ENCODE data around the gene COMT. TPM values are rescaled to one million over a fixed set of nuclear protein-coding genes. Genes with fewer than 3 reads are reported as not detected.

Gene COMT
- total and polyA plus RNA-seq, 4 donors: 96.7 to 176 (median 106) TPM

DNA sequence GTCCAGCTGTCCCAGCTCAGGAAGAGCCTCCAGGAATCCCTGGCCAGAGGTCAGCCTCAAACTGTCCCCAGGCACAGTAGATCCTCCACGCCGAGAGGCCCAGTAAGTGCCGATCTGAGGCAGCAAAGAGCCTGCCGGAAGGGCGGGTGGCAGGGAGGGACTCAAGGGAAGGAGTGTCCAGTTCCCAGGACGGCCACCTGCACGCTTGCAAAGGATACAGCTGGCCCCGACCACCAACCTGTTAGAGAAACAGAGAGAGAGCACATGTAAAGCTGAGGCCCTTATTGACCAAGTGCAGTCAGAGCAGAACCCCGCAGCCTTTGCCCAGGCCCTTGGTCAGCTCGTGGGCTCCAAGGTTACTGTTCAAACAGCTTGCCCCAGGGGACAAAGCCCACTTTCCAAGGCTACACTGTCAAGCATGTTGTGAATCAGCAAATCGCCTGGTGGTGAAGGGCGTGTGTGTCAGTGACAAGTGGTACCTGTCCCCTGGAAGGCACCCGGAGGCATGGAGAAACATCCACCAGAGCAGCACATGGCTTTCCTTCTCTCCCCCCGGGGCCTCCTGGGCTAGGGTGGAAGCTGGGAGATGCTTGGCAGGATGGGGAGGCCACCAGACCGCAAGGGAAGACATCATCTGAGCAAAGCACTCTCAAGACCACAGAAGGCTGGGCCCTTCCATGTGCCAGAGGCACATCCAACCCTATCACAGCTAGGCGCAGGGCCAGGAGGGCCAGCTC is 42.6 kb upstream of the COMT start:
- H3K36me3 ChIP-seq (ENCODE audit: control insufficient read depth in 1 of 2, insufficient read depth in 2 of 2, low read length in 1 of 2): peaks cover 0 to 2% of the 10 kb centered on the region in 2 donors
- WGBS, 2 donors: 88 to 92% methylated on average over 16 of the region's 16 CpGs
- H3K9me3 ChIP-seq (ENCODE audit: control insufficient read depth, low read length): no peaks in the 10 kb centered on the region
- no peak for DNase-seq
- H3K4me1 ChIP-seq (ENCODE audit: control insufficient read depth in 1 of 2, insufficient read depth in 2 of 2, low read length in 2 of 2): no peaks in the 10 kb centered on the region
- H3K27me3 ChIP-seq (ENCODE audit: control insufficient read depth in 1 of 2, insufficient read depth in 2 of 2, low read length in 1 of 2): no peaks in the 10 kb centered on the region
- H3K27ac ChIP-seq (ENCODE audit: low read depth in 1 of 2, low read length in 2 of 2): no peak overlapping the region
- H3K4me3 ChIP-seq (ENCODE audit: low read length in 2 of 2): no peak overlapping the region
- ATAC-seq (ENCODE audit: low FRiP score): no peak
- intact Hi-C loops (cut with DNase I): no loop called here

DNA sequence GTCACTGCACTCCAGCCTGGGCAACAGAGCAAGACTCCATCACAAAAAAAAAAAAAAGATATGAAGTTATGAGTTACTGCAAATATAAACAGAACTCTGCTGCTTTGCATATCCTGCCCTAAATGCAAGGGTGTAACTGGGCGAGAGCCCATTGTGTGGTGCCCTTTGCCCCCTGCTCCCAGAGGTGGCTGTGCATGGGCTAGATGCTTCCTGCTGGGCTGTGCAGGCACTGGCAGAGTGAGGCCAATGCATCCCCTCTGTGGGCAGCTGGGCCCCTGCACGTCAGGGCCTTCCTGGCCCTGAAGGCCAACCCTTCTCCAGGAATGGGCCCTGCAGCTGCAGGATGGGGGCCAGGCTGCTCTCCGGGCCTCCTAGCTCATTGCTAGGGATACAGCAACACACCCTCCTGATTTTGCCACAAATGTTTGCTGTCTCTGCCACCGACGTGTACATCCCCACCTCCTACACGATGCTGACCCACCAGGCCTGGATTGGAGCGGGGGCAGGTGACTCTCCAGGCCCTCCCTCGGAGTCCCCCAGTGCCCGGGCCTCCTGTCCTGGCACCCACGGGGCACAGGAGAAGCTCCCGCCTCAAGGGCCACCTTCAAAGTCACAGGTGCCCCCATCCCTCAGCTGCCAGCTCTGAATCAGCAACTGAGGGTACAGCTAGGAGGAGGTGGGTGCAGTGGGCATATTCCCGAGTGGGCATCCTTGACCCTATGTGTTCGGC is 40.7 kb upstream of the COMT start:
- intact Hi-C loops (cut with DNase I): loop anchor here in 1 of 2 donors (5.0 kb wide), 1 partner anchor 154 kb away; no protein-coding TSS in a partner anchor
- 86 to 89% methylated on average over 13 of the region's 13 CpGs for WGBS, 2 donors
- Histone ChIP-seq H3K36me3 (ENCODE audit: control insufficient read depth in 1 of 2, insufficient read depth in 2 of 2, low read length in 1 of 2) (peaks cover 0 to 2% of the 10 kb centered on the region in 2 donors), H3K27me3 (ENCODE audit: control insufficient read depth in 1 of 2, insufficient read depth in 2 of 2, low read length in 1 of 2) (no peaks in the 10 kb centered on the region), H3K4me1 (ENCODE audit: control insufficient read depth in 1 of 2, insufficient read depth in 2 of 2, low read length in 2 of 2) (no peaks in the 10 kb centered on the region), H3K4me3 (ENCODE audit: low read length in 2 of 2) (no peak overlapping the region), H3K9me3 (ENCODE audit: control insufficient read depth, low read length) (no peaks in the 10 kb centered on the region), H3K27ac (ENCODE audit: low read depth in 1 of 2, low read length in 2 of 2) (no peak overlapping the region)
- no peak for DNase-seq
- ATAC-seq (ENCODE audit: low FRiP score): no peak

DNA sequence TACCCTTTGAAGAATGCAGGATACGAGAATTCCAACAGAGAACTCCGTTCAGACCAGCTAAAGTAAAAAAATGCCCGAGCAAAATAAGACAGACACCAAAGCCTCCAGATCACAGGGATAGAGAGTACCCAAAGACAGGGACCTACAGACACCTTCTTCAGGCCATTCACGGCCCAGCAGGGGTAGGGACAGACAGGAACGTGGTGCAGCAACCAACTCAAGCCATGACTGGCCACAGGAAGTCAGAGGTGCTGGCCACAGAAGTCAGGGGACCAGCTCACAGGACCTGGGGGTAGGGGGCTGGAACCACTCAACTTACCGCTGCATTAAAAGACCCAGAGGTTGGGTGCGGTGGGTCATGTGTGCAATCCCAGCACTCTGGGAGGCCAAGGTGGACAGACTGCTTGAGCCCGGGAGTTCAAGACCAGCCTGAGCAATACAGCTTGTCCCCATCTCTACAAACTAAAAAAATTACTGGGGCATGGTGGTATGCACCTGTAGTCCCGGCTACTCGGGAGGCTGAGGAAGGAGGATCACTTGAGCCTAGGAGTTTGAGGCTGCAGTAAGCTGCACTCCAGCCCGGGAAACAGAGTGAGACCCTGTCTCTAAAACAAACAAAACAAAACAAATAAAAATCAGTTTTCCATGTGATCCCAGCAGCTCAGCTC is 39.9 kb upstream of the COMT start:
- H3K36me3 ChIP-seq (ENCODE audit: control insufficient read depth in 1 of 2, insufficient read depth in 2 of 2, low read length in 1 of 2): peaks cover 0 to 2% of the 10 kb centered on the region in 2 donors
- H3K27ac ChIP-seq (ENCODE audit: low read depth in 1 of 2, low read length in 2 of 2): no peak overlapping the region
- no peaks in the 10 kb centered on the region for H3K9me3 ChIP-seq (ENCODE audit: control insufficient read depth, low read length)
- no peak for DNase-seq
- intact Hi-C loops (cut with DNase I): loop anchor here in 1 of 2 donors (5.0 kb wide), 1 partner anchor 154 kb away; no protein-coding TSS in a partner anchor
- H3K27me3 ChIP-seq (ENCODE audit: control insufficient read depth in 1 of 2, insufficient read depth in 2 of 2, low read length in 1 of 2): no peaks in the 10 kb centered on the region
- H3K4me1 ChIP-seq (ENCODE audit: control insufficient read depth in 1 of 2, insufficient read depth in 2 of 2, low read length in 2 of 2): no peaks in the 10 kb centered on the region
- ATAC-seq (ENCODE audit: low FRiP score): no peak
- H3K4me3 ChIP-seq (ENCODE audit: low read length in 2 of 2): no peak overlapping the region
- 89 to 90% methylated on average over 11 of the region's 11 CpGs for WGBS, 2 donors

DNA sequence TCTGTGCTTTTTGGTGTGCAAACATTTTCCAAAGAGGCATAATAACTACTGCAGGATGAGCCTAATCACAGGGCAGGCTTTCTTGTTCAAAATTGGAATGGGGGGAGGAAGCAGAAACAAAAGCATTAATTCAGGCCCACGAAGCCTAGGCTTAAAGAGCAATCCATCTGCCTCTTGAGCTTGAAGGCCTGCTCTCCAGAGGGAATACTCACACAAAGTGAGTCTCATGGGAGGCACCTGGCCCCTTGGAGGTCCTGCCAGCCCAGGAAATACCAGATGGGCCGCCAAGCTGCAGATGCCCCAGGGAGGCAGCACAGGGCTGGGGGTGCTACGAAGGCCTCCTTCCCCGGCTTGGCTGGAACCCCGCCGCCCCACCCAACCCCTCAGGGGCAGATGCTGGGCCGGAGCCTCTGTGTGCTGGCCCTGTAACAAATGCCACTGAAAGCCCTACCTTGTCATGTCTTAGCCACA is 39.3 kb upstream of the COMT start:
- Histone ChIP-seq H3K4me3 (ENCODE audit: low read length in 2 of 2) (no peak overlapping the region), H3K9me3 (ENCODE audit: control insufficient read depth, low read length) (no peaks in the 10 kb centered on the region), H3K27me3 (ENCODE audit: control insufficient read depth in 1 of 2, insufficient read depth in 2 of 2, low read length in 1 of 2) (no peaks in the 10 kb centered on the region), H3K27ac (ENCODE audit: low read depth in 1 of 2, low read length in 2 of 2) (no peak overlapping the region), H3K36me3 (ENCODE audit: control insufficient read depth in 1 of 2, insufficient read depth in 2 of 2, low read length in 1 of 2) (peaks cover 0 to 2% of the 10 kb centered on the region in 2 donors), H3K4me1 (ENCODE audit: control insufficient read depth in 1 of 2, insufficient read depth in 2 of 2, low read length in 2 of 2) (no peaks in the 10 kb centered on the region)
- DNase-seq (no peak), ATAC-seq (ENCODE audit: low FRiP score) (no peak)
- intact Hi-C loops (cut with DNase I): loop anchor here in 1 of 2 donors (5.0 kb wide), 1 partner anchor 155 kb away; no protein-coding TSS in a partner anchor
- 93 to 94% methylated on average over 7 of the region's 7 CpGs for WGBS, 2 donors

DNA sequence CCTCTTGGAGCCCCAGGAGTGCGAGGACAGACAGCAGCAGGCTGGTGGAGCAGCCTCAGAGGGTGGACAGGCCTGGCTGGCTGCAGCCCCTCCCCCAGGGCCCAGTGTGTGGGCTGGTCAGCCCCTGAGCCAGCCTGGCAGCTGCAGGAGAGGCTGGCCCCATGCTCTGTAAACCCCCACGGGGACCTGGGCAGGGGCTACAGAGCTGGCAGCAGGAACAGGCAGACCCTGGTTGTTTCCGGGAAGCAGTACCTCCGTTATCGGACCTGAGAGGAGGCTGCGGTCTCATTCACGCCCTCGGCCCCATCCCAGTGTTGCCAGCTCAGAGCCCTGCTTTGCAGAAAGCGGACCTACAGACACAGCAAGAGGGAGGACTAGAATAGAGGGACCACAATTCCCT is 38.5 kb upstream of the COMT start:
- no peak for ATAC-seq (ENCODE audit: low FRiP score)

DNA sequence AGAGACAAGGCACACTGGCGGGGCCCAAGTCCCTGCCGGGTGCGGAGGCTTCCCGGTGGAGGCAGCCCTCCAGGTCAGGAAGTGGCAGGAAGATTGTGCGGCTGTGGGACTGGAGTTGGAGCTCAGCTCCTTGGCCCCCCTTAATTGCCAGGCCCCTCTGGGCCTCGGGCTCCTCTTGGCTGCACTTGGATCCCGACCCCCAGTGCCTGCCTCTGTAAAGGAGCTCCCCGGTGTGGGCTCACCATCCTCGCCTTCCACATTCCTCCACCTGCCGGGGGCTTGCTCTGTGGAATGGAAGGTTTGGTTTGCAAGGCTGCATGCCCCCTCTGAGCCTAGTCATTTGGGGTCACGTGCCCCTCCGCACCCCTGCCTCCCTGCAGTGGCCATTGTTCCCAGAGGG is 38.1 kb upstream of the COMT start:
- H3K9me3 ChIP-seq (ENCODE audit: control insufficient read depth, low read length): no peaks in the 10 kb centered on the region
- no peak overlapping the region for H3K27ac ChIP-seq (ENCODE audit: low read depth in 1 of 2, low read length in 2 of 2)
- H3K4me3 ChIP-seq (ENCODE audit: low read length in 2 of 2): no peak overlapping the region
- 78 to 79% methylated on average over 12 of the region's 12 CpGs for WGBS, 2 donors
- no peaks in the 10 kb centered on the region for H3K27me3 ChIP-seq (ENCODE audit: control insufficient read depth in 1 of 2, insufficient read depth in 2 of 2, low read length in 1 of 2)
- peaks cover 0 to 2% of the 10 kb centered on the region in 2 donors for H3K36me3 ChIP-seq (ENCODE audit: control insufficient read depth in 1 of 2, insufficient read depth in 2 of 2, low read length in 1 of 2)
- intact Hi-C loops (cut with DNase I): loop anchor here in 1 of 2 donors (5.0 kb wide), 1 partner anchor 156 kb away; no protein-coding TSS in a partner anchor
- DNase-seq (no peak), ATAC-seq (ENCODE audit: low FRiP score) (no peak)
- H3K4me1 ChIP-seq (ENCODE audit: control insufficient read depth in 1 of 2, insufficient read depth in 2 of 2, low read length in 2 of 2): no peaks in the 10 kb centered on the region

More for the DNA sequence above, 38.5 kb upstream of the COMT start:
- WGBS, 2 donors: 83 to 86% methylated on average over 9 of the region's 9 CpGs
- intact Hi-C loops (cut with DNase I): loop anchor here in 1 of 2 donors (5.0 kb wide), 1 partner anchor 156 kb away; no protein-coding TSS in a partner anchor
- H3K4me3 ChIP-seq (ENCODE audit: low read length in 2 of 2): no peak overlapping the region
- DNase-seq: no peak
- no peaks in the 10 kb centered on the region for H3K27me3 ChIP-seq (ENCODE audit: control insufficient read depth in 1 of 2, insufficient read depth in 2 of 2, low read length in 1 of 2)
- H3K27ac ChIP-seq (ENCODE audit: low read depth in 1 of 2, low read length in 2 of 2): no peak overlapping the region
- peaks cover 0 to 2% of the 10 kb centered on the region in 2 donors for H3K36me3 ChIP-seq (ENCODE audit: control insufficient read depth in 1 of 2, insufficient read depth in 2 of 2, low read length in 1 of 2)
- H3K4me1 ChIP-seq (ENCODE audit: control insufficient read depth in 1 of 2, insufficient read depth in 2 of 2, low read length in 2 of 2): no peaks in the 10 kb centered on the region
- no peaks in the 10 kb centered on the region for H3K9me3 ChIP-seq (ENCODE audit: control insufficient read depth, low read length)

DNA sequence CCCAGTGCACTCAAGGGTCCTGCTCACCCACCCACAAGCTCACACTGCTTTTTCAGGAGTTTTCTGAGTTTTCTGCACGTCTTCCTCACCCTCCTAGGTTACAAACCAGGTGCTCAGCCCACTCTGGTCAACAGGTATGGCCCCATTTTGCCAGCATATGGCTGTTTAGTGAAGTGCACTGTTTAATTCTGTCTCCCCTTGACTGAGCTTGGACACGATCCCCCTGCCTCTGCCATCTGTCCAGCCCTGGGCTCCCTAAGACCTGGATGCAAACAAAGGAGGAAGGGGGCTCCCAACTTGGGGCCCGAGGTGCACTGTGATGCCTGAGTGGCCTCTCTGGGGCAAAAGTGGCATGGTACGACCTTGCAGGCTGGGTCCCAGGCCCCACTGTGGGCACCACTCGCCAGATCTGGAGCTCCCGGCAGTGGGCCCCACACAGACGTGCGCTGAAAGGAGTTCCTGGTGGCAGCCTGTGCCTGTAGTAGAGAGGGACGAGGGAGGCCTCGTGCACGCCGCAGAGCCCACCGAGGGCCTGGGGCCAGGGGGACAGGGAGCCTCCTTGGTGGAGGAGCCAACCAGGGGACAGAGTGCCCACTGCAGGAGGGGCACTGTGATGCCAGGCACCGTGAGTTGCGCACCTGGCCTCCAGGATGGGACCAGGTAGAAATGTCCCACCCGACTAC is 37.3 kb upstream of the COMT start:
- intact Hi-C loops (cut with DNase I): loop anchor here in 1 of 2 donors (5.0 kb wide), 1 partner anchor 157 kb away; no protein-coding TSS in a partner anchor
- Histone ChIP-seq H3K27me3 (ENCODE audit: control insufficient read depth in 1 of 2, insufficient read depth in 2 of 2, low read length in 1 of 2) (no peaks in the 10 kb centered on the region), H3K4me3 (ENCODE audit: low read length in 2 of 2) (no peak overlapping the region), H3K9me3 (ENCODE audit: control insufficient read depth, low read length) (no peaks in the 10 kb centered on the region), H3K4me1 (ENCODE audit: control insufficient read depth in 1 of 2, insufficient read depth in 2 of 2, low read length in 2 of 2) (no peaks in the 10 kb centered on the region), H3K36me3 (ENCODE audit: control insufficient read depth in 1 of 2, insufficient read depth in 2 of 2, low read length in 1 of 2) (peaks cover 0 to 2% of the 10 kb centered on the region in 2 donors), H3K27ac (ENCODE audit: low read depth in 1 of 2, low read length in 2 of 2) (no peak overlapping the region)
- no peak for ATAC-seq (ENCODE audit: low FRiP score)
- WGBS, 2 donors: 89 to 90% methylated on average over 16 of the region's 16 CpGs
- DNase-seq: no peak

DNA sequence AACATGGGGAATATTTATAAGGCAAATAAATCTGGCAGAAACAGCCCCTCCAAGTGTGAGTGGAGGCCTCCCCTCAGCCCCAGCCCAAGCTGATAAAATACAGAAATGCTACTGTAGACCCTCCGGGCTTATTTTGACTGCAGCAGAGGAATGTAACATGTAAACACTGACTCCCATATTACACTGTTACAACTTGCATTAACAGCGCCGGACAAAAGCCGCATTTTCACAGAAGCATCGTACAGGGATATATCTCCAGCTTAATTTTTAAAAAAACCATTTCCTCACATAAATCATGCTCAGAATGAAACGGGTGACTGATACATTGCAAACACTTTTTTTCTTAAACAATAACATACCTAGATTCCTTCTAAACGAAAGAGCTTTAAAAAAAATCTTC is 36.6 kb upstream of the COMT start:
- WGBS, 2 donors: 84 to 86% methylated on average over 7 of the region's 7 CpGs
- intact Hi-C loops (cut with DNase I): loop anchor here in 1 of 2 donors (5.0 kb wide), 1 partner anchor 158 kb away; no protein-coding TSS in a partner anchor
- DNase-seq (no peak), ATAC-seq (ENCODE audit: low FRiP score) (no peak)
- no peaks in the 10 kb centered on the region for H3K9me3 ChIP-seq (ENCODE audit: control insufficient read depth, low read length)
- no peak overlapping the region for H3K27ac ChIP-seq (ENCODE audit: low read depth in 1 of 2, low read length in 2 of 2)
- H3K36me3 ChIP-seq (ENCODE audit: control insufficient read depth in 1 of 2, insufficient read depth in 2 of 2, low read length in 1 of 2): peaks cover 0 to 2% of the 10 kb centered on the region in 2 donors
- H3K27me3 ChIP-seq (ENCODE audit: control insufficient read depth in 1 of 2, insufficient read depth in 2 of 2, low read length in 1 of 2): no peaks in the 10 kb centered on the region
- no peak overlapping the region for H3K4me3 ChIP-seq (ENCODE audit: low read length in 2 of 2)
- H3K4me1 ChIP-seq (ENCODE audit: control insufficient read depth in 1 of 2, insufficient read depth in 2 of 2, low read length in 2 of 2): no peaks in the 10 kb centered on the region

Measured in aorta (tissue), 5 donors.